HepG2 (cell line): Measurements from ENCODE around the gene ZNF483. TPM values are rescaled to one million over a fixed set of nuclear protein-coding genes. Genes with fewer than 3 reads are reported as not detected.

Experiments used
- ATF7-NPFF ChIP-seq: sonication (generic); formaldehyde crosslinking; IDR thresholded peaks from 2 replicates; pipeline ENCODE4 v1.8.1; 2023; ENCODE audit warnings: mild to moderate bottlenecking, low read depth, missing genetic modification reagents, moderate library complexity
- GATAD1 ChIP-seq: IDR thresholded peaks from 2 replicates; pipeline ENCODE4 v1.6.1; 2016; ENCODE audit warnings: missing genetic modification reagents, missing compliant biosample characterization
- HNRNPLL ChIP-seq: fragments of 200-400 bp; formaldehyde crosslinking; IDR thresholded peaks from 2 replicates; pipeline ENCODE4 v1.6.1; 2017; ENCODE audit warnings: mild to moderate bottlenecking, low read depth, low read length; ENCODE audit not compliant: poor library complexity, severe bottlenecking
- KLF11 ChIP-seq: IDR thresholded peaks from 2 replicates; pipeline ENCODE4 v1.6.1; 2016; ENCODE audit warnings: missing compliant biosample characterization
- MAZ ChIP-seq, 2 experiments: sonication (generic) in 1 of 2; formaldehyde crosslinking in 1 of 2; IDR thresholded peaks; 2 replicates each; pipeline versions ENCODE4 v1.5.0 to v1.6.1; 2012 to 2020; ENCODE audit warnings: low read depth in 2 of 2, mild to moderate bottlenecking in 2 of 2, borderline replicate concordance in 1 of 2, improper control_type of control experiment in 1 of 2, low read length in 1 of 2, missing genetic modification reagents in 1 of 2, moderate library complexity in 1 of 2
- POLR2A ChIP-seq, 2 experiments: IDR thresholded peaks; 2 replicates each; pipeline ENCODE4 v1.6.1; 2011; ENCODE audit warnings: low read depth in 2 of 2, low read length in 2 of 2, mild to moderate bottlenecking in 1 of 2, moderate library complexity in 1 of 2; ENCODE audit not compliant: insufficient read depth in 1 of 2
- POLR2G ChIP-seq: fragments of 200-400 bp; formaldehyde crosslinking; IDR thresholded peaks from 2 replicates; pipeline ENCODE4 v1.6.1; 2018; ENCODE audit warnings: mild to moderate bottlenecking, low read depth, low read length, moderate library complexity
- RXRB ChIP-seq: IDR thresholded peaks from 2 replicates; pipeline ENCODE4 v1.6.1; 2016; ENCODE audit warnings: borderline replicate concordance, missing genetic modification reagents, missing compliant biosample characterization
- SSRP1 ChIP-seq: IDR thresholded peaks from 2 replicates; pipeline ENCODE4 v1.6.1; 2016; ENCODE audit warnings: control low read depth
- ZBTB21 ChIP-seq: sonication (generic); formaldehyde crosslinking; IDR thresholded peaks from 2 replicates; pipeline ENCODE4 v1.4.0; 2020; ENCODE audit warnings: missing genetic modification reagents
- ZBTB49 ChIP-seq: sonication (generic); formaldehyde crosslinking; IDR thresholded peaks from 2 replicates; pipeline ENCODE4 v1.4.0; 2020; ENCODE audit warnings: missing genetic modification reagents, borderline replicate concordance
- ZNF543 ChIP-seq: sonication (generic); formaldehyde crosslinking; IDR thresholded peaks from 2 replicates; pipeline ENCODE4 v1.4.0; 2020; ENCODE audit warnings: mild to moderate bottlenecking, missing genetic modification reagents
- ZNF556 ChIP-seq: sonication (generic); formaldehyde crosslinking; IDR thresholded peaks from 2 replicates; pipeline ENCODE4 v1.4.0; 2020; ENCODE audit warnings: mild to moderate bottlenecking, missing genetic modification reagents, borderline replicate concordance
- ZNF576 ChIP-seq: sonication (generic); formaldehyde crosslinking; IDR thresholded peaks from 2 replicates; pipeline ENCODE4 v1.4.0; 2020; ENCODE audit warnings: mild to moderate bottlenecking, missing genetic modification reagents
- polyA plus RNA-seq, 8 experiments: library from polyadenylated mRNA; depleted of rRNA in 3 of 8; stranded (reverse) in 7 of 8; unstranded in 1 of 8; fragments of >200 nt; fragmentation: Illumina TruSeq in 4 of 8; extraction: Trizol in 4 of 8; gene quantifications; 2 replicates each; pipeline versions ENCODE4 v1.2.1 to v1.2.3, GENCODE V29; 2011 to 2016; ENCODE audit warnings: low read depth in 4 of 8, missing spikeins in 1 of 8, mixed read lengths in 1 of 8; ENCODE audit not compliant: insufficient read depth in 1 of 8
- total RNA-seq, 5 experiments: library from RNA; depleted of rRNA; stranded (reverse); fragments of >200 nt; fragmentation: Illumina TruSeq; extraction: Trizol; gene quantifications; 2 replicates each; pipeline ENCODE4 v1.2.3, GENCODE V29; 2016; ENCODE audit warnings: low read depth in 1 of 5
- TF ChIP-seq, protein P1 (sequence below): sonication (generic); formaldehyde crosslinking; IDR thresholded peaks from 2 replicates; pipeline ENCODE4 v1.5.1; 2020; ENCODE audit warnings: mild to moderate bottlenecking, missing genetic modification reagents
- TF ChIP-seq, protein P2 (sequence below): sonication (generic); formaldehyde crosslinking; IDR thresholded peaks from 2 replicates; pipeline ENCODE4 v1.5.1; 2020; ENCODE audit warnings: missing genetic modification reagents, mild to moderate bottlenecking, borderline replicate concordance
- TF ChIP-seq, protein P3 (sequence below): sonication (generic); formaldehyde crosslinking; conservative IDR thresholded peaks from 2 replicates; pipeline ENCODE4 v1.4.0; 2020; ENCODE audit warnings: missing genetic modification reagents
- TF ChIP-seq, protein P4 (sequence below): sonication (generic); formaldehyde crosslinking; IDR thresholded peaks from 2 replicates; pipeline ENCODE4 v1.8.1; 2023; ENCODE audit warnings: missing genetic modification reagents, mild to moderate bottlenecking, borderline replicate concordance

ZNF483 gene
- total and polyA plus RNA-seq, 2 of the 13 experiments (the other 11 are each of a cell fraction or from before 2014, with no cell fraction given), result 2.0 to 9.5 TPM

DNA sequence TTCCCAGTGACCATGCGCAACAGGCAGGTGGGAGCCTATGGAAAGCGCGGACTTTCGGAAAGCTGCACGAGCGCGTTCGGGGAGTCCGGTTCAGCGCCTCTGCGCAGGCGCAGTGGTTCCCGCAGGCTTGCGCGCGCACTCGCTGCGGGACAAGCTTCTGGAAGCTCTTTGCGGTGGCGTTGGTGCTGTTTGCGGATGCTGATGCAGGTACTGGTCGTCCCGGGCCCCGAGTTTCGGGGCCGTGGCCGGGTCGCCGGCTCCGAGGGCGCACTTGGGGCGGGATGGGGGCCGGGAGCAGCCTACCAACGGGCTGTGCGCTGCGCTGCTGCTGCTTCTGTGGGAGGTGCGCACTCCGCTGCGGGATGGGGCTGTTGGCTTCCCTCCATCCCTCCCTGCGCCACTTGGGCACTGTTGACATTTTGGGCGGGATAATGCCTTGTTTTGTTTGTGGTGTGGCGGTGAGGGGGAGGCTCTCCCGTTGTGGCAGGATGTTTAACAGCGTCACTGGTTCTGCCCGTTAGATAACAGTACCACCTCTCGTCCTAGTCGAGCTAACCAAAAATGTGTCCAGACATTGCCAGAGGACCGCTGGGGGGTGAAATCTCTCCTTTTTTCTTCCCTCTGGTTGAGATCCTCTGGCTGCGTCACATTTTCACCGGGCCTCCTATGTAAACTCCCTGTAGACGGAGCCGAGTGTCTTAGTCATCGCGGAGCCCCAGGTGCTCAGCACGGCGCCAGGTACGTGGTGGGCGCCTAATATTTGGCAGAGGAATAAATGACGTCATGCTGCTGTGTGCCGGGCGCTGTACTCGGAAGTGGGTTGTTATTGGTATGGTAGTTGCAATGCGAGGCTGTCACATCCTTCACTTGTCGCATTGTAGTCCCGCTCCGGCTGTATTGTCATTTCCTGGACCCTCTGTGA is at the start of gene ZNF483 (continued):
- TF ChIP-seq, protein P1, sequence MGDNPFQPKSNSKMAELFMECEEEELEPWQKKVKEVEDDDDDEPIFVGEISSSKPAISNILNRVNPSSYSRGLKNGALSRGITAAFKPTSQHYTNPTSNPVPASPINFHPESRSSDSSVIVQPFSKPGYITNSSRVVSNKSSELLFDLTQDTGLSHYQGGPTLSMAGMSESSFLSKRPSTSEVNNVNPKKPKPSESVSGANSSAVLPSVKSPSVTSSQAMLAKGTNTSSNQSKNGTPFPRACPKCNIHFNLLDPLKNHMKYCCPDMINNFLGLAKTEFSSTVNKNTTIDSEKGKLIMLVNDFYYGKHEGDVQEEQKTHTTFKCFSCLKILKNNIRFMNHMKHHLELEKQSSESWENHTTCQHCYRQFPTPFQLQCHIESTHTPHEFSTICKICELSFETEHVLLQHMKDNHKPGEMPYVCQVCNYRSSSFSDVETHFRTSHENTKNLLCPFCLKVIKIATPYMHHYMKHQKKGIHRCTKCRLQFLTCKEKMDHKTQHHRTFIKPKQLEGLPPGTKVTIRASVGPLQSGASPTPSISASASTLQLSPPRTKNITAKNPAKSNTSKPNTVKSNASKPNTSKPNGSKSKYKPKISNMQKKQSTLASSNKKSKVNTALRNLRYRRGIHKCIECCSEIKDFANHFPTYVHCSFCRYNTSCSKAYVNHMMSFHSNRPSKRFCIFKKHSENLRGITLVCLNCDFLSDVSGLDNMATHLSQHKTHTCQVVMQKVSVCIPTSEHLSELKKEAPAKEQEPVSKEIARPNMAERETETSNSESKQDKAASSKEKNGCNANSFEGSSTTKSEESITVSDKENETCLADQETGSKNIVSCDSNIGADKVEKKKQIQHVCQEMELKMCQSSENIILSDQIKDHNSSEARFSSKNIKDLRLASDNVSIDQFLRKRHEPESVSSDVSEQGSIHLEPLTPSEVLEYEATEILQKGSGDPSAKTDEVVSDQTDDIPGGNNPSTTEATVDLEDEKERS (CRISPR knock-in tag), result 0 out of 2 replicates have a peak, but pooled peaks have one; percentile 5
- TF ChIP-seq SSRP1 (CRISPR knock-in tag) (no peak), ATF7-NPFF (CRISPR knock-in tag) (0 out of 2 replicates have a peak, but pooled peaks have one; percentile 30), HNRNPLL (peak; percentile 94), POLR2G (peak; percentile 63; the same call in 1 of the 2 replicates), ZNF556 (no peak), ZNF576 (no peak), GATAD1 (CRISPR knock-in tag) (peak; percentile 74; the same call in 1 of the 2 replicates), ZBTB21 (CRISPR knock-in tag) (peak; percentile 35; the same call in 1 of the 2 replicates), KLF11 (CRISPR knock-in tag) (no peak), RXRB (CRISPR knock-in tag) (peak; percentile 31; the same call in 1 of the 2 replicates), ZBTB49 (CRISPR knock-in tag) (no peak), POLR2A (IDR thresholded peaks at IDR 0.05; ENCODE audit: insufficient read depth in 1 of 2, low read depth in 2 of 2, low read length in 2 of 2) (peak in 1 of 2 experiments; percentile 70; a peak in 2 of 4 replicates), MAZ (IDR thresholded peaks at IDR 0.05; ENCODE audit: borderline replicate concordance, low read depth, low read length) (no peak), MAZ (CRISPR knock-in tag; IDR thresholded peaks at IDR 0.05; ENCODE audit: low read depth) (0 out of 2 replicates have a peak, but pooled peaks have one; percentile 15), ZNF543 (no peak)
- TF ChIP-seq, protein P2, sequence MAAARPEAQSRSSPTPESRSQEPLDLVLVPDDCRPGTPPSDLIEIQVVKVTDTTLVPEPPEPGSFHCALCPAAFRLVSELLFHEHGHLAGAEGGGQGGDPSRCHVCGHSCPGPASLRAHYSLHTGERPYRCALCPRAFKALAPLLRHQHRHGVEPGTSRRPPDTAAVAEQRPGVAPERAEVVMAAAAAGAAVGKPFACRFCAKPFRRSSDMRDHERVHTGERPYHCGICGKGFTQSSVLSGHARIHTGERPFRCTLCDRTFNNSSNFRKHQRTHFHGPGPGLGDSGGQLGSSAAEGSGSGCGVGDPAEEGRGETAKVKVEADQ (CRISPR knock-in tag), result no peak; the same call in 1 of the 2 replicates
- TF ChIP-seq, protein P3, sequence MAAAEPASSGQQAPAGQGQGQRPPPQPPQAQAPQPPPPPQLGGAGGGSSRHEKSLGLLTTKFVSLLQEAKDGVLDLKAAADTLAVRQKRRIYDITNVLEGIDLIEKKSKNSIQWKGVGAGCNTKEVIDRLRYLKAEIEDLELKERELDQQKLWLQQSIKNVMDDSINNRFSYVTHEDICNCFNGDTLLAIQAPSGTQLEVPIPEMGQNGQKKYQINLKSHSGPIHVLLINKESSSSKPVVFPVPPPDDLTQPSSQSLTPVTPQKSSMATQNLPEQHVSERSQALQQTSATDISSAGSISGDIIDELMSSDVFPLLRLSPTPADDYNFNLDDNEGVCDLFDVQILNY (CRISPR knock-in tag), result peak; percentile 17; the same call in 1 of the 2 replicates
- TF ChIP-seq, protein P4, sequence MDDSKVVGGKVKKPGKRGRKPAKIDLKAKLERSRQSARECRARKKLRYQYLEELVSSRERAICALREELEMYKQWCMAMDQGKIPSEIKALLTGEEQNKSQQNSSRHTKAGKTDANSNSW, result peak; percentile 62; the same call in 1 of the 2 replicates
